ENCODE data around the gene KRTAP10-9. TPM values are rescaled to one million over a fixed set of nuclear protein-coding genes. Genes with fewer than 3 reads are reported as not detected.

KRTAP10-9 gene
- total and polyA plus RNA-seq, 2 donors from 2014 or later, result not detected

DNA sequence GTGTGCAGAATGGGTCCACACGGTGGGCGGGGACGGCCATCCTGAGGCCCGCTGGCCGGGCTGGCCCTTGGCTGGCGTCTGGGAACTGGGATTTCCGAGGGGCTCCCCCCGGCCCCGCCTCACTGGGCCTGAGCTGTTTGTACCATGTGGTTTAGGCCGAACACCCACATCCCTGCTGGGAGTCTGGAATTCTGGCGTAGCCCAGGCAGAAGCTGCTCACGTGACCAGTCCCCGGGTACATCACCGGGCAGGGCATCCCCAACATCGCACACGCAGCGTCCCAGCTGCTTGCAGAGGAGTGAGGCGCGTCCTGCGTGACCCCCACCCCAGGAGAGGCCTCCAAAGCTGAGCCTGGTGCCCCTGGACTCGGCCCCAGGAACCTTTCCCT is 24.4 kb upstream of the KRTAP10-9 start:
- Histone ChIP-seq H3K27me3 (ENCODE audit: control insufficient read depth, insufficient read depth, low read length) (no peaks in the 10 kb centered on the region), H3K9ac (ENCODE audit: low read length in 3 of 3) (no peak overlapping the region), H3K9me3 (ENCODE audit: control insufficient read depth in 2 of 3, insufficient read depth in 1 of 3, low read length in 3 of 3) (no peaks in the 10 kb centered on the region), H3K4me3 (ENCODE audit: low read length in 3 of 3) (no peak overlapping the region), H3K36me3 (ENCODE audit: control insufficient read depth in 2 of 3, insufficient read depth in 3 of 3, low read length in 3 of 3) (no peaks in the 10 kb centered on the region), H3K27ac (ENCODE audit: low read depth in 2 of 2, low read length in 2 of 2) (no peak overlapping the region), H3K4me1 (ENCODE audit: control insufficient read depth in 2 of 3, insufficient read depth in 2 of 3, low read depth in 1 of 3, low read length in 3 of 3) (no peaks in the 10 kb centered on the region)
- intact Hi-C loops (cut with DNase I), result no loop called here
- no peak for FAIRE-seq
- TF ChIP-seq, protein P1, sequence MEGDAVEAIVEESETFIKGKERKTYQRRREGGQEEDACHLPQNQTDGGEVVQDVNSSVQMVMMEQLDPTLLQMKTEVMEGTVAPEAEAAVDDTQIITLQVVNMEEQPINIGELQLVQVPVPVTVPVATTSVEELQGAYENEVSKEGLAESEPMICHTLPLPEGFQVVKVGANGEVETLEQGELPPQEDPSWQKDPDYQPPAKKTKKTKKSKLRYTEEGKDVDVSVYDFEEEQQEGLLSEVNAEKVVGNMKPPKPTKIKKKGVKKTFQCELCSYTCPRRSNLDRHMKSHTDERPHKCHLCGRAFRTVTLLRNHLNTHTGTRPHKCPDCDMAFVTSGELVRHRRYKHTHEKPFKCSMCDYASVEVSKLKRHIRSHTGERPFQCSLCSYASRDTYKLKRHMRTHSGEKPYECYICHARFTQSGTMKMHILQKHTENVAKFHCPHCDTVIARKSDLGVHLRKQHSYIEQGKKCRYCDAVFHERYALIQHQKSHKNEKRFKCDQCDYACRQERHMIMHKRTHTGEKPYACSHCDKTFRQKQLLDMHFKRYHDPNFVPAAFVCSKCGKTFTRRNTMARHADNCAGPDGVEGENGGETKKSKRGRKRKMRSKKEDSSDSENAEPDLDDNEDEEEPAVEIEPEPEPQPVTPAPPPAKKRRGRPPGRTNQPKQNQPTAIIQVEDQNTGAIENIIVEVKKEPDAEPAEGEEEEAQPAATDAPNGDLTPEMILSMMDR (IDR thresholded peaks at IDR 0.05; ENCODE audit: borderline replicate concordance, extremely low read depth, insufficient read depth), result no peak
- DNase-seq, result no peak

DNA sequence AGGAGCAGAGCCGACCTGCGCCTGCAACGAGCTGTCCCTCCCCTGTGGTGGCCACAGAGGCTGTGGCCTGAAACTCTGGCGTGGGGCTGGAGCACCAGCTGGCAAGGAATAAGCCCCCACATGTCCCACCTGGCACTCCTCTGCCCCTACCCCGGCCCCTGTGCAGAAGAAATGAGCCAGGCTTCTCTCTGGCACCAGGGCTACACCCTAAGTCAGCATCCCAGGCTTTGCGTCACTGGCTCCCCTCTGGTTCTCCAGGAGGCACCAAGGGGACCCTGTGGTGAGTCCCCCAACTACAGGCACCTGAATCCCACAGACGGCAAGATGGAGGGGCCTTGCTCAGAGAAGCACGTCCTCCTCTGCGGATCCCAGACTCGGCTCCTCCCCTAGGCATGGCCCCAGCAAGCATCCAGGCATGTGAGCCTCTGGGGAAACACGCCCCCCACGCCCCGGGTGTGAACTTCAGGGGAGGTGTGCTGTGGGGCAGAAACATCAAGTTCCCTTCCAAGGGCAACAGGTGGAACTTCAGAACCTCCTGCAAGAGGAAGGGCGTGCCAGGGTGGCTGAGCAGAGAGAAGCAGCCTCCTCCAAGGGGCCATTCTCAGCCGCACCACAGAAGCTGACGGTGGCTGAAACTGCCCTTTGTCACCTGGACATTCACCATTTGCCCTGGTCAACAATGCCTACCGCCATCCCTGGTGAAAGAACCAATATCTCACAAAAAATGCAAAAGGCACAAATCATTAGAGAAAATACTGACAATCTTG is 23.6 kb upstream of the KRTAP10-9 start:
- intact Hi-C loops (cut with DNase I), result no loop called here
- no peak for FAIRE-seq
- TF ChIP-seq, protein P1 (IDR thresholded peaks at IDR 0.05; ENCODE audit: borderline replicate concordance, extremely low read depth, insufficient read depth), result no peak
- H3K9me3 ChIP-seq (ENCODE audit: control insufficient read depth in 2 of 3, insufficient read depth in 1 of 3, low read length in 3 of 3), result no peaks in the 10 kb centered on the region
- no peaks in the 10 kb centered on the region for H3K4me1 ChIP-seq (ENCODE audit: control insufficient read depth in 2 of 3, insufficient read depth in 2 of 3, low read depth in 1 of 3, low read length in 3 of 3)
- H3K27ac ChIP-seq (ENCODE audit: low read depth in 2 of 2, low read length in 2 of 2), result no peak overlapping the region
- H3K9ac ChIP-seq (ENCODE audit: low read length in 3 of 3), result no peak overlapping the region
- H3K4me3 ChIP-seq (ENCODE audit: low read length in 3 of 3), result no peak overlapping the region
- H3K36me3 ChIP-seq (ENCODE audit: control insufficient read depth in 2 of 3, insufficient read depth in 3 of 3, low read length in 3 of 3), result no peaks in the 10 kb centered on the region
- H3K27me3 ChIP-seq (ENCODE audit: control insufficient read depth, insufficient read depth, low read length), result no peaks in the 10 kb centered on the region
- no peak for DNase-seq

DNA sequence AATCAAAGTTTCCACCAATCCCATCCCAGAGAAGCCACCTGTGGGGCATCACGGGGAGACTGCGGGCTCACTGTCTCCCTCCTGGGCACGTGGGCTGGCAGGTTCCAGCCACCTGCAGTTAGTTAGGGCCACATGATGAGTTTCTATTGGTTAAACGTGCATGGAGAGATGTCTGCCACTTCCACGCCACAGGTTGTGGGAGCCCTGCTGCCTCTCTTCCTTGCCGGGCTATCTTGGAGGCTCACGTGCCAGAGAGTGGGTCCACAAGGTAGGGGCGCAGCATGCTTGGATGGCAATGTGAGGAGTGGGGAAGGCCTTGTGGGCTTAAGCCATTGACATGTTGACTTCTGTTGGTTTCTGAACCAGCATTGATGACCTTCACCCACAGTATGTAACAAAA is 23.0 kb upstream of the KRTAP10-9 start:
- H3K27ac ChIP-seq (ENCODE audit: low read depth in 2 of 2, low read length in 2 of 2), result no peak overlapping the region
- FAIRE-seq (no peak), DNase-seq (no peak)
- no peaks in the 10 kb centered on the region for H3K27me3 ChIP-seq (ENCODE audit: control insufficient read depth, insufficient read depth, low read length)
- H3K9me3 ChIP-seq (ENCODE audit: control insufficient read depth in 2 of 3, insufficient read depth in 1 of 3, low read length in 3 of 3), result no peaks in the 10 kb centered on the region
- no peak overlapping the region for H3K4me3 ChIP-seq (ENCODE audit: low read length in 3 of 3)
- no peaks in the 10 kb centered on the region for H3K4me1 ChIP-seq (ENCODE audit: control insufficient read depth in 2 of 3, insufficient read depth in 2 of 3, low read depth in 1 of 3, low read length in 3 of 3)
- H3K36me3 ChIP-seq (ENCODE audit: control insufficient read depth in 2 of 3, insufficient read depth in 3 of 3, low read length in 3 of 3), result no peaks in the 10 kb centered on the region
- no peak overlapping the region for H3K9ac ChIP-seq (ENCODE audit: low read length in 3 of 3)
- TF ChIP-seq, protein P1 (IDR thresholded peaks at IDR 0.05; ENCODE audit: borderline replicate concordance, extremely low read depth, insufficient read depth), result no peak
- intact Hi-C loops (cut with DNase I), result no loop called here
